Esophagus mucosa (tissue), 1 donor: ENCODE data around the gene USP10. TPM values are rescaled to one million over a fixed set of nuclear protein-coding genes. Genes with fewer than 3 reads are reported as not detected.

ENCODE experiments used
- ATAC-seq: fragments of 200-7000 bp; cut with Tn5 transposase; one replicate; pipeline ENCODE4 v1.9.1; 2020
- total RNA-seq: library from RNA; stranded (reverse); gene quantifications from one replicate; pipeline ENCODE4 v1.2.4, GENCODE V29; 2023
- donor health status: DM: yes; HTN: yes; CAD: no.

The USP10 gene
- 63.0 TPM for total RNA-seq

GRCh38 chr16:84699712-84700445, at the start of gene USP10:
USP10 (plus strand) TSS chr16:84700000; CDS start chr16:84700091, 91 bp downstream.
- peak; percentile 84 for ATAC-seq

GRCh38 chr16:84650062-84650991, 49.5 kb upstream of the USP10 start:
- ATAC-seq = peak; percentile 43

GRCh38 chr16:84652566-84652965, 47.2 kb upstream of the USP10 start:
- no peak for ATAC-seq

GRCh38 chr16:84654238-84654637, 45.6 kb upstream of the USP10 start:
- no peak for ATAC-seq

- no peak for ATAC-seq
Observed at GRCh38 chr16:84654998-84655397, 44.8 kb upstream of the USP10 start.

- ATAC-seq = no peak
Observed at GRCh38 chr16:84656649-84657048, 43.2 kb upstream of the USP10 start.

GRCh38 chr16:84657229-84657837, 42.5 kb upstream of the USP10 start:
- no peak for ATAC-seq

- no peak for ATAC-seq
Observed at GRCh38 chr16:84658690-84659089, 41.1 kb upstream of the USP10 start.

GRCh38 chr16:84659656-84660300, 40.0 kb upstream of the USP10 start:
- ATAC-seq = no peak

GRCh38 chr16:84660973-84661372, 38.8 kb upstream of the USP10 start:
- no peak for ATAC-seq

- ATAC-seq = no peak
Observed at GRCh38 chr16:84661418-84662060, 38.3 kb upstream of the USP10 start.

- no peak for ATAC-seq
Observed at GRCh38 chr16:84662471-84662870, 37.3 kb upstream of the USP10 start.

GRCh38 chr16:84663433-84664101, 36.2 kb upstream of the USP10 start:
- ATAC-seq = no peak

GRCh38 chr16:84665359-84665758, 34.4 kb upstream of the USP10 start:
- ATAC-seq = no peak

- no peak for ATAC-seq
Observed at GRCh38 chr16:84665843-84666242, 34.0 kb upstream of the USP10 start.

GRCh38 chr16:84667600-84668309, 32.0 kb upstream of the USP10 start:
- no peak for ATAC-seq

GRCh38 chr16:84670063-84670462, 29.7 kb upstream of the USP10 start:
- no peak for ATAC-seq

GRCh38 chr16:84672276-84673202, 27.3 kb upstream of the USP10 start:
- ATAC-seq = peak; percentile 84

- ATAC-seq = no peak
Observed at GRCh38 chr16:84673203-84673535, 26.6 kb upstream of the USP10 start.

GRCh38 chr16:84673561-84673960, 26.2 kb upstream of the USP10 start:
- ATAC-seq = no peak
